DND-41 (cell line): ENCODE results near the gene SLC38A3.

ENCODE experiments used
- EZH2 ChIP-seq: IDR thresholded peaks from 3 replicates; pipeline ENCODE4 v1.6.1; 2012; ENCODE audit warnings: borderline replicate concordance, low read depth, mild to moderate bottlenecking, moderate library complexity, low read length, inconsistent platforms; ENCODE audit not compliant: severe bottlenecking
- TF ChIP-seq, protein P1 (sequence below): IDR thresholded peaks from 2 replicates; pipeline ENCODE4 v1.5.1; 2012; ENCODE audit warnings: borderline replicate concordance, low read length, moderate library complexity, mild to moderate bottlenecking; ENCODE audit not compliant: poor library complexity, severe bottlenecking; ENCODE audit errors: extremely low read depth

DNA sequence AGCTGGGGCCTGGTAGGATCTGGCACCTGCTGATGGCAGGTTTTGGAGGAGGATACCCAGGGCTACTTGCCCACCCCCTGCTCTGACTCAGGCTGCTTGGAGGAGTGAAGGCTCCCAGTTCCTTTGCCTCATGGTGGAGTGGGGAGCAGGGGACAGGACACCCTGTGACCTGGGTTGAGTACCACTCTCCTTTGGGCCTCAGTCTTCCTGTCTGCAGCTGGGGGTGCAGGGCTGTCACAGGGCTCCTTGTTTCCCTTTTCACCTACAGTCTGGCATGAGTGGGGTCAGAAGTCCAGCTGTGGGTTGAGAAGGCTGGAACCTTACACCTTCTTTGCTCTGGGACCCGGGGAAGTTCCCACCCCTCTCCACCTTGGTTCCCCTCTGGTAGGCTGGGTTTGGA is 35.2 kb upstream of the SLC38A3 start:
- TF ChIP-seq, protein P1, sequence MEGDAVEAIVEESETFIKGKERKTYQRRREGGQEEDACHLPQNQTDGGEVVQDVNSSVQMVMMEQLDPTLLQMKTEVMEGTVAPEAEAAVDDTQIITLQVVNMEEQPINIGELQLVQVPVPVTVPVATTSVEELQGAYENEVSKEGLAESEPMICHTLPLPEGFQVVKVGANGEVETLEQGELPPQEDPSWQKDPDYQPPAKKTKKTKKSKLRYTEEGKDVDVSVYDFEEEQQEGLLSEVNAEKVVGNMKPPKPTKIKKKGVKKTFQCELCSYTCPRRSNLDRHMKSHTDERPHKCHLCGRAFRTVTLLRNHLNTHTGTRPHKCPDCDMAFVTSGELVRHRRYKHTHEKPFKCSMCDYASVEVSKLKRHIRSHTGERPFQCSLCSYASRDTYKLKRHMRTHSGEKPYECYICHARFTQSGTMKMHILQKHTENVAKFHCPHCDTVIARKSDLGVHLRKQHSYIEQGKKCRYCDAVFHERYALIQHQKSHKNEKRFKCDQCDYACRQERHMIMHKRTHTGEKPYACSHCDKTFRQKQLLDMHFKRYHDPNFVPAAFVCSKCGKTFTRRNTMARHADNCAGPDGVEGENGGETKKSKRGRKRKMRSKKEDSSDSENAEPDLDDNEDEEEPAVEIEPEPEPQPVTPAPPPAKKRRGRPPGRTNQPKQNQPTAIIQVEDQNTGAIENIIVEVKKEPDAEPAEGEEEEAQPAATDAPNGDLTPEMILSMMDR: no peak
- TF ChIP-seq EZH2: no peak
